HCT116 (cell line): ENCODE measurements around the gene ZNF626.

Source experiments
- CTCF ChIP-seq, 3 experiments: fragments of 200-600 bp in 1 of 3; sonication (generic) in 1 of 3; IDR thresholded peaks in 2 of 3; conservative IDR thresholded peaks in 1 of 3; 2 replicates each; pipeline ENCODE4 v1.5.1; 2012 to 2017; ENCODE audit warnings: low read depth in 2 of 3, low read length in 2 of 3, antibody characterized with exemption in 1 of 3, borderline replicate concordance in 1 of 3, control low read depth in 1 of 3, mild to moderate bottlenecking in 1 of 3, mixed read lengths in 1 of 3, mixed run types in 1 of 3, moderate library complexity in 1 of 3; ENCODE audit not compliant: insufficient read depth in 1 of 3
- EGR1 ChIP-seq: IDR thresholded peaks from 2 replicates; pipeline ENCODE4 v1.6.1; 2012; ENCODE audit warnings: low read depth
- EZH2 ChIP-seq: fragments of 200-600 bp; sonication (generic); IDR thresholded peaks from 2 replicates; pipeline ENCODE4 v1.6.1; 2017; ENCODE audit warnings: antibody characterized with exemption, mixed run types
- MAX ChIP-seq: IDR thresholded peaks from 2 replicates; pipeline ENCODE4 v1.6.1; 2012
- RAD21 ChIP-seq: IDR thresholded peaks from 2 replicates; pipeline ENCODE4 v1.6.1; 2012; ENCODE audit warnings: low read depth, mild to moderate bottlenecking
- REST ChIP-seq: IDR thresholded peaks from 2 replicates; pipeline ENCODE4 v1.6.1; 2012; ENCODE audit warnings: low read depth
- ZBTB33 ChIP-seq: IDR thresholded peaks from 2 replicates; pipeline ENCODE4 v1.6.1; 2011; ENCODE audit warnings: mild to moderate bottlenecking, low read length, moderate library complexity; ENCODE audit not compliant: insufficient replicate concordance; ENCODE audit errors: extremely low read depth

GRCh38 chr19:20640545-20640944 lies 20.8 kb downstream of the ZNF626 start:
- no peak for TF ChIP-seq MAX
- TF ChIP-seq RAD21, result no peak
- TF ChIP-seq CTCF (IDR thresholded peaks at IDR 0.05 in 2 of 3, conservative IDR thresholded peaks at IDR 0.05 in 1 of 3; ENCODE audit: borderline replicate concordance in 1 of 3, insufficient read depth in 1 of 3, low read depth in 2 of 3, low read length in 2 of 3), result no peak
- TF ChIP-seq REST, result no peak
- no peak for TF ChIP-seq EGR1
- no peak for TF ChIP-seq EZH2
- TF ChIP-seq ZBTB33, result no peak
